Activated CD8-positive, alpha-beta memory T cell treated with anti-CD3 and anti-CD28 coated beads for 48 hours (primary cell): ENCODE measurements around the gene SUPT4H1.

Experiments
- DNase-seq, 3 experiments: peaks; one replicate each; pipeline ENCODE4 v3.0.0-alpha.2; 2020; ENCODE audit warnings: low read depth in 2 of 3, low spot score in 2 of 3

The SUPT4H1 gene

GRCh38 chr17:58364270-58364942, 12.4 kb upstream of the SUPT4H1 start:
- DNase-seq = no peak

- DNase-seq = no peak
These were observed 11.6 kb upstream of the SUPT4H1 start for GRCh38 chr17:58363457-58364185.

- no peak for DNase-seq
These were observed 10.5 kb upstream of the SUPT4H1 start for GRCh38 chr17:58362368-58363014.

- DNase-seq = no peak
These were observed 8.5 kb upstream of the SUPT4H1 start for GRCh38 chr17:58360296-58361063.

GRCh38 chr17:58358408-58359172, 6.6 kb upstream of the SUPT4H1 start:
- no peak for DNase-seq

- no peak for DNase-seq
These were observed 5.6 kb upstream of the SUPT4H1 start for GRCh38 chr17:58357312-58358297.

- no peak for DNase-seq
These were observed 4.2 kb upstream of the SUPT4H1 start for GRCh38 chr17:58356231-58356630.

- DNase-seq = no peak
These were observed 2.7 kb upstream of the SUPT4H1 start for GRCh38 chr17:58354541-58355216.

- no peak for DNase-seq
These were observed 1.4 kb upstream of the SUPT4H1 start for GRCh38 chr17:58353389-58353825.

- DNase-seq = no peak
These were observed 791 bp upstream of the SUPT4H1 start for GRCh38 chr17:58352596-58353388.

- no peak for DNase-seq
These were observed 819 bp downstream of the SUPT4H1 start for GRCh38 chr17:58351182-58351581.

- DNase-seq = no peak
These were observed 4.0 kb downstream of the SUPT4H1 start for GRCh38 chr17:58348038-58348437.

- DNase-seq = no peak
These were observed 6.5 kb downstream of the SUPT4H1 start for GRCh38 chr17:58345500-58345899.

GRCh38 chr17:58344791-58345157, 7.2 kb downstream of the SUPT4H1 start:
- DNase-seq = no peak

- peak; percentile 54 to 79 (median 79) for DNase-seq
These were observed 7.8 kb downstream of the SUPT4H1 start for GRCh38 chr17:58344047-58344790.

- no peak for DNase-seq
These were observed 8.9 kb downstream of the SUPT4H1 start for GRCh38 chr17:58343131-58343530.

GRCh38 chr17:58341861-58342475, 10.0 kb downstream of the SUPT4H1 start:
- DNase-seq = no peak
